WTC11 (cell line): ENCODE measurements around the gene PRMT9. TPM values are rescaled to one million over a fixed set of nuclear protein-coding genes. Genes with fewer than 3 reads are reported as not detected.

ENCODE experiments used
- ATAC-seq: fragments of 200-7000 bp; cut with Tn5 transposase; 2 replicates; pipeline ENCODE4 v1.10.0; 2021; ENCODE audit warnings: mild to moderate bottlenecking, moderate library complexity
- CTCF ChIA-PET: fragments of 300-600 bp; sonication (Branson Sonifier 250); formaldehyde crosslinking; loops from one replicate; lab custom pipeline; 2021; ENCODE audit warnings: antibody characterized with exemption; lab: Charles Lee
- POLR2A ChIA-PET: fragments of 350-600 bp; sonication (Branson Sonifier 250); formaldehyde crosslinking; loops from one replicate; lab custom pipeline; 2021; ENCODE audit warnings: antibody characterized with exemption; lab: Charles Lee
- DNase-seq: peaks from one replicate; pipeline ENCODE4 v3.0.0; 2021; ENCODE audit warnings: low spot score
- H3K27ac Mint-ChIP-seq: 2 replicates; pipeline ENCODE4 v1.8.0; 2021; ENCODE audit warnings: mixed read lengths
- H3K27me3 Mint-ChIP-seq: 2 replicates; pipeline ENCODE4 v1.8.0; 2021; ENCODE audit warnings: low read depth, mild to moderate bottlenecking, moderate library complexity, mixed read lengths
- H3K36me3 Mint-ChIP-seq: 2 replicates; pipeline ENCODE4 v1.8.0; 2021; ENCODE audit warnings: mixed read lengths
- H3K4me1 Mint-ChIP-seq: 2 replicates; pipeline ENCODE4 v1.8.0; 2022; ENCODE audit warnings: mixed read lengths
- H3K4me3 Mint-ChIP-seq: 2 replicates; pipeline ENCODE4 v1.8.0; 2021; ENCODE audit warnings: mild to moderate bottlenecking, moderate library complexity, mixed read lengths
- H3K9me3 Mint-ChIP-seq: 2 replicates; pipeline ENCODE4 v1.8.0; 2021; ENCODE audit warnings: mixed read lengths
- AR ChIP-seq: fragments of 250-450 bp; sonication (Bioruptor Pico); IDR thresholded peaks from 2 replicates; pipeline ENCODE4 v1.9.0; 2021; ENCODE audit warnings: mild to moderate bottlenecking
- CREM ChIP-seq: sonication (generic); formaldehyde crosslinking; IDR thresholded peaks from 2 replicates; pipeline ENCODE4 v1.8.1; 2022; ENCODE audit warnings: mild to moderate bottlenecking, missing genetic modification reagents, moderate library complexity
- E2F4 ChIP-seq: sonication (generic); formaldehyde crosslinking; IDR thresholded peaks from 2 replicates; pipeline ENCODE4 v1.8.1; 2022; ENCODE audit warnings: low read depth, mild to moderate bottlenecking, moderate library complexity, missing genetic modification reagents, borderline replicate concordance
- ERG ChIP-seq: fragments of 250-450 bp; sonication (Bioruptor Pico); IDR thresholded peaks from 2 replicates; pipeline ENCODE4 v1.8.0; 2021; ENCODE audit warnings: mild to moderate bottlenecking
- GTF2I ChIP-seq: fragments of 250-450 bp; sonication (Bioruptor Pico); conservative IDR thresholded peaks from 2 replicates; pipeline ENCODE4 v1.4.0; 2021; ENCODE audit warnings: mild to moderate bottlenecking
- KAT7 ChIP-seq: sonication (generic); formaldehyde crosslinking; IDR thresholded peaks from 2 replicates; pipeline ENCODE4 v1.8.1; 2023; ENCODE audit warnings: missing genetic modification reagents, mild to moderate bottlenecking, borderline replicate concordance
- NFYB ChIP-seq: sonication (generic); formaldehyde crosslinking; conservative IDR thresholded peaks from 2 replicates; pipeline ENCODE4 v1.8.0; 2022; ENCODE audit warnings: low read depth, missing genetic modification reagents
- NR1H2 ChIP-seq: sonication (generic); formaldehyde crosslinking; IDR thresholded peaks from 2 replicates; pipeline ENCODE4 v1.9.0; 2021; ENCODE audit warnings: mild to moderate bottlenecking, moderate library complexity, missing genetic modification reagents
- OVOL2 ChIP-seq: fragments of 250-450 bp; sonication (Bioruptor Pico); IDR thresholded peaks from 2 replicates; pipeline ENCODE4 v1.9.0; 2021; ENCODE audit warnings: mild to moderate bottlenecking, borderline replicate concordance
- SMAD3 ChIP-seq: sonication (generic); formaldehyde crosslinking; IDR thresholded peaks from 2 replicates; pipeline ENCODE4 v1.8.0; 2022; ENCODE audit warnings: missing genetic modification reagents, mild to moderate bottlenecking, borderline replicate concordance
- TEAD1 ChIP-seq: sonication (generic); formaldehyde crosslinking; IDR thresholded peaks from 2 replicates; pipeline ENCODE4 v1.8.0; 2022; ENCODE audit warnings: mild to moderate bottlenecking, missing genetic modification reagents
- ZNF423 ChIP-seq: fragments of 250-450 bp; sonication (Bioruptor Pico); IDR thresholded peaks from 2 replicates; pipeline ENCODE4 v2.1.2; 2022; ENCODE audit warnings: mild to moderate bottlenecking, moderate library complexity
- total RNA-seq: library from RNA; stranded (reverse); gene quantifications from 3 replicates; pipeline ENCODE4 v1.2.3, GENCODE V29; 2021
- TF ChIP-seq, protein P1 (sequence below): sonication (generic); formaldehyde crosslinking; IDR thresholded peaks from 2 replicates; pipeline ENCODE4 v1.8.0; 2022; ENCODE audit warnings: mild to moderate bottlenecking, missing genetic modification reagents
- TF ChIP-seq, protein P2 (sequence below): fragments of 200-600 bp; IDR thresholded peaks from 2 replicates; pipeline ENCODE4 v1.8.0; 2022; ENCODE audit warnings: antibody characterized with exemption
- TF ChIP-seq, protein P3 (sequence below): sonication (generic); formaldehyde crosslinking; IDR thresholded peaks from 2 replicates; pipeline ENCODE4 v1.8.0; 2023; ENCODE audit warnings: missing genetic modification reagents, mild to moderate bottlenecking, borderline replicate concordance

The PRMT9 gene
- total RNA-seq, 1 experiment from 2014 or later: 11.4 TPM

GRCh38 chr4:147727476-147728028 is 43.6 kb upstream of the PRMT9 start:
- ChIA-PET CTCF (interaction anchor here (2.0 kb wide), 1 partner anchor 139 kb away, joined by 7 read pairs; no protein-coding TSS in a partner anchor), POLR2A (no interaction called here)
- H3K9me3 Mint-ChIP-seq: no peaks in the 10 kb centered on the region
- ATAC-seq (no peak), DNase-seq (no peak)
- H3K27me3 Mint-ChIP-seq: peaks cover 50% of the 10 kb centered on the region
- no peak overlapping the region for H3K4me3 Mint-ChIP-seq
- H3K4me1 Mint-ChIP-seq: peaks cover 16% of the 10 kb centered on the region
- TF ChIP-seq ERG (CRISPR knock-in tag): no peak
- no peak for TF ChIP-seq GTF2I (CRISPR knock-in tag)
- no peak for TF ChIP-seq ZNF423
- TF ChIP-seq SMAD3 (CRISPR knock-in tag): no peak
- TF ChIP-seq E2F4 (CRISPR knock-in tag): no peak
- TF ChIP-seq CREM (CRISPR knock-in tag): no peak
- TF ChIP-seq AR: no peak
- TF ChIP-seq, protein P1, sequence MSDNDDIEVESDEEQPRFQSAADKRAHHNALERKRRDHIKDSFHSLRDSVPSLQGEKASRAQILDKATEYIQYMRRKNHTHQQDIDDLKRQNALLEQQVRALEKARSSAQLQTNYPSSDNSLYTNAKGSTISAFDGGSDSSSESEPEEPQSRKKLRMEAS (CRISPR knock-in tag): no peak
- no peak for TF ChIP-seq OVOL2
- TF ChIP-seq NR1H2 (CRISPR knock-in tag): no peak
- no peak for TF ChIP-seq KAT7
- no peak for TF ChIP-seq TEAD1 (CRISPR knock-in tag)
- TF ChIP-seq, protein P2, sequence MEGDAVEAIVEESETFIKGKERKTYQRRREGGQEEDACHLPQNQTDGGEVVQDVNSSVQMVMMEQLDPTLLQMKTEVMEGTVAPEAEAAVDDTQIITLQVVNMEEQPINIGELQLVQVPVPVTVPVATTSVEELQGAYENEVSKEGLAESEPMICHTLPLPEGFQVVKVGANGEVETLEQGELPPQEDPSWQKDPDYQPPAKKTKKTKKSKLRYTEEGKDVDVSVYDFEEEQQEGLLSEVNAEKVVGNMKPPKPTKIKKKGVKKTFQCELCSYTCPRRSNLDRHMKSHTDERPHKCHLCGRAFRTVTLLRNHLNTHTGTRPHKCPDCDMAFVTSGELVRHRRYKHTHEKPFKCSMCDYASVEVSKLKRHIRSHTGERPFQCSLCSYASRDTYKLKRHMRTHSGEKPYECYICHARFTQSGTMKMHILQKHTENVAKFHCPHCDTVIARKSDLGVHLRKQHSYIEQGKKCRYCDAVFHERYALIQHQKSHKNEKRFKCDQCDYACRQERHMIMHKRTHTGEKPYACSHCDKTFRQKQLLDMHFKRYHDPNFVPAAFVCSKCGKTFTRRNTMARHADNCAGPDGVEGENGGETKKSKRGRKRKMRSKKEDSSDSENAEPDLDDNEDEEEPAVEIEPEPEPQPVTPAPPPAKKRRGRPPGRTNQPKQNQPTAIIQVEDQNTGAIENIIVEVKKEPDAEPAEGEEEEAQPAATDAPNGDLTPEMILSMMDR: no peak
- TF ChIP-seq, protein P3, sequence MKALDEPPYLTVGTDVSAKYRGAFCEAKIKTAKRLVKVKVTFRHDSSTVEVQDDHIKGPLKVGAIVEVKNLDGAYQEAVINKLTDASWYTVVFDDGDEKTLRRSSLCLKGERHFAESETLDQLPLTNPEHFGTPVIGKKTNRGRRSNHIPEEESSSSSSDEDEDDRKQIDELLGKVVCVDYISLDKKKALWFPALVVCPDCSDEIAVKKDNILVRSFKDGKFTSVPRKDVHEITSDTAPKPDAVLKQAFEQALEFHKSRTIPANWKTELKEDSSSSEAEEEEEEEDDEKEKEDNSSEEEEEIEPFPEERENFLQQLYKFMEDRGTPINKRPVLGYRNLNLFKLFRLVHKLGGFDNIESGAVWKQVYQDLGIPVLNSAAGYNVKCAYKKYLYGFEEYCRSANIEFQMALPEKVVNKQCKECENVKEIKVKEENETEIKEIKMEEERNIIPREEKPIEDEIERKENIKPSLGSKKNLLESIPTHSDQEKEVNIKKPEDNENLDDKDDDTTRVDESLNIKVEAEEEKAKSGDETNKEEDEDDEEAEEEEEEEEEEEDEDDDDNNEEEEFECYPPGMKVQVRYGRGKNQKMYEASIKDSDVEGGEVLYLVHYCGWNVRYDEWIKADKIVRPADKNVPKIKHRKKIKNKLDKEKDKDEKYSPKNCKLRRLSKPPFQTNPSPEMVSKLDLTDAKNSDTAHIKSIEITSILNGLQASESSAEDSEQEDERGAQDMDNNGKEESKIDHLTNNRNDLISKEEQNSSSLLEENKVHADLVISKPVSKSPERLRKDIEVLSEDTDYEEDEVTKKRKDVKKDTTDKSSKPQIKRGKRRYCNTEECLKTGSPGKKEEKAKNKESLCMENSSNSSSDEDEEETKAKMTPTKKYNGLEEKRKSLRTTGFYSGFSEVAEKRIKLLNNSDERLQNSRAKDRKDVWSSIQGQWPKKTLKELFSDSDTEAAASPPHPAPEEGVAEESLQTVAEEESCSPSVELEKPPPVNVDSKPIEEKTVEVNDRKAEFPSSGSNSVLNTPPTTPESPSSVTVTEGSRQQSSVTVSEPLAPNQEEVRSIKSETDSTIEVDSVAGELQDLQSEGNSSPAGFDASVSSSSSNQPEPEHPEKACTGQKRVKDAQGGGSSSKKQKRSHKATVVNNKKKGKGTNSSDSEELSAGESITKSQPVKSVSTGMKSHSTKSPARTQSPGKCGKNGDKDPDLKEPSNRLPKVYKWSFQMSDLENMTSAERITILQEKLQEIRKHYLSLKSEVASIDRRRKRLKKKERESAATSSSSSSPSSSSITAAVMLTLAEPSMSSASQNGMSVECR (CRISPR knock-in tag): no peak
- TF ChIP-seq NFYB: no peak
- no peaks in the 10 kb centered on the region for H3K36me3 Mint-ChIP-seq
- no peak overlapping the region for H3K27ac Mint-ChIP-seq
